AG04450 (cell line): Measurements from ENCODE around the gene SH3D19. TPM values are rescaled to one million over a fixed set of nuclear protein-coding genes. Genes with fewer than 3 reads are reported as not detected.

Experiments used
- CTCF ChIA-PET: fragments of 300-600, 350-600 bp; formaldehyde crosslinking; extraction: SDS; loops from one replicate; lab custom pipeline; 2022; ENCODE audit warnings: antibody characterized with exemption, inconsistent platforms; lab: Charles Lee
- POLR2A ChIA-PET: fragments of 350-600 bp; formaldehyde crosslinking; extraction: SDS; loops from one replicate; lab custom pipeline; 2021; ENCODE audit warnings: antibody characterized with exemption, inconsistent platforms; lab: Yijun Ruan, JAX
- DNase-seq: peaks from one replicate; pipeline ENCODE4 v3.0.0-alpha.2; 2011; ENCODE audit warnings: low read depth, low spot score
- H3K27ac ChIP-seq: one replicate; pipeline ENCODE4 v1.5.1; 2012; ENCODE audit warnings: low read depth, low read length, control low read depth
- H3K27me3 ChIP-seq: one replicate; pipeline ENCODE4 v1.6.0; 2012; ENCODE audit warnings: low read length; ENCODE audit not compliant: control insufficient read depth, insufficient read depth
- H3K4me3 ChIP-seq: 2 replicates; pipeline ENCODE4 v1.5.1; 2011; ENCODE audit warnings: mild to moderate bottlenecking, low read depth, low read length, control low read depth
- H3K9me3 ChIP-seq: 2 replicates; pipeline ENCODE4 v1.5.1; 2012; ENCODE audit warnings: low read length; ENCODE audit not compliant: control insufficient read depth, insufficient read depth
- polyA minus RNA-seq: library from RNA; depleted of rRNA, polyadenylated mRNA; stranded (reverse); fragments of >200 nt; gene quantifications from 2 replicates; pipeline ENCODE4 v1.2.3, GENCODE V29; 2011; rRNA and poly(A)+ RNA removed
- polyA plus RNA-seq: library from polyadenylated mRNA; depleted of rRNA; stranded (reverse); fragments of >200 nt; gene quantifications from 2 replicates; pipeline ENCODE4 v1.2.3, GENCODE V29; 2011; rRNA removed
- TF ChIP-seq, protein P1 (sequence below): IDR thresholded peaks from 2 replicates; pipeline ENCODE4 v1.5.1; 2011; ENCODE audit warnings: low read depth, low read length, control low read depth, inconsistent platforms

SH3D19 gene, protein sequence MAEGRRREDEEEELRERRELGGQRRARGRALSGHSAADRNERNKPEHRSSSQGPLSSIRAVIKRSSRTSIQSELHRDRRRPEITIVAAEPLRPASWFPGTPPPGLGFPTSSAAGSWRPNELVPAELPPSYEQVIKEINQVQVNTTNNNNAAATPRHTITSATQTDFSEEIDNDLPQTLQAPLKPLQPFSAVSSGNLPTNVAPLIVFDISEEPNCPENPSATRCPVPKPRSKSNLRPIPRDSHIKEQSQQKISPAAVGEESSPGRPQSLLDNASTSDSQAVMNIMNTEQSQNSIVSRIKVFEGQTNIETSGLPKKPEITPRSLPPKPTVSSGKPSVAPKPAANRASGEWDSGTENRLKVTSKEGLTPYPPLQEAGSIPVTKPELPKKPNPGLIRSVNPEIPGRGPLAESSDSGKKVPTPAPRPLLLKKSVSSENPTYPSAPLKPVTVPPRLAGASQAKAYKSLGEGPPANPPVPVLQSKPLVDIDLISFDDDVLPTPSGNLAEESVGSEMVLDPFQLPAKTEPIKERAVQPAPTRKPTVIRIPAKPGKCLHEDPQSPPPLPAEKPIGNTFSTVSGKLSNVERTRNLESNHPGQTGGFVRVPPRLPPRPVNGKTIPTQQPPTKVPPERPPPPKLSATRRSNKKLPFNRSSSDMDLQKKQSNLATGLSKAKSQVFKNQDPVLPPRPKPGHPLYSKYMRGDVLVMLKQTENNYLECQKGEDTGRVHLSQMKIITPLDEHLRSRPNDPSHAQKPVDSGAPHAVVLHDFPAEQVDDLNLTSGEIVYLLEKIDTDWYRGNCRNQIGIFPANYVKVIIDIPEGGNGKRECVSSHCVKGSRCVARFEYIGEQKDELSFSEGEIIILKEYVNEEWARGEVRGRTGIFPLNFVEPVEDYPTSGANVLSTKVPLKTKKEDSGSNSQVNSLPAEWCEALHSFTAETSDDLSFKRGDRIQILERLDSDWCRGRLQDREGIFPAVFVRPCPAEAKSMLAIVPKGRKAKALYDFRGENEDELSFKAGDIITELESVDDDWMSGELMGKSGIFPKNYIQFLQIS
- polyA plus RNA-seq (30.1 and 32.6 TPM in 2 replicates), polyA minus RNA-seq (27.8 and 35.1 TPM in 2 replicates)

DNA sequence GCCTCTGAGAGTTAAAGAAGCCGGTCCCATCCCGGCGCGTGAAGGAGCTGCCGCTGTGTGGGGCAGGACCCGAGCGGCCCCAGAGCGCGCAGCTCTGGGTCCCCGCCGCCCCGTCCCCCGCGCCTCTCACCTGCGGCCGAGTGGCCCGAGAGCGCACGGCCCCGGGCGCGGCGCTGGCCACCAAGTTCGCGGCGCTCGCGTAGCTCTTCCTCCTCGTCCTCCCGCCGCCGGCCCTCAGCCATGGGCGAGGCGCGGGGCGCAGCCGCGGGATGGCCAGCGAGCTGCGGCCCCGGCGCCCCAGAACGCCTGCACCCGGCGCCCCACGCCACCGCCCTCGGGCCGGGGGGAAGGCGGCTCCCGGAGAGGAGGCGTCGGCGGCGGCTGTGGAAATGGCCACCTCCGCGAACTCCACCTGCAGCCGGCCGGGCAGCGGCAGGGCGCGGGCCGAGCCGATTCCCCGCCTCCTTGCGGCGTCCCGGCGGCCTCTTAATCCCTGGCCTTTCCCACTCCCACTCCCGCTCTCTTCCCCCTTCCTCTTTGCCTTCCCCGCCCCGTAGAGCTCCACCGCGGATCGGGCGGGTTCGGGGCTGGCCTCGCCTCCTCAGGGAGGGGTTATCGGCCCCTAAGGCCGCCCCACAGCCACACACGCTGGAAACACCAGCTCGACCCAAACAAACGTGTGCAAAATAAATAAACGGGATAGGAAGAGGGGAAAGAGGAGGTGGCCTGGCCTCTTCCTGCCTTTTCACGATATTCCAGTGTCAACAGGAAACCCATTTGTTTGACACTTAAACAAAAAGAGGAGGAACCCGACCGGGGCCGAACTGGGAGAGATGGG is at the start of gene SH3D19:
Gene SH3D19 (minus strand): TSS at position 495 of the 838 bp plus-strand sequence. CDS start 253 bp downstream, at position 242.
- ChIA-PET CTCF (interaction anchor here (0.7 kb wide), 1 partner anchor 468 kb away, joined by 5 read pairs; no protein-coding TSS in a partner anchor), POLR2A (interaction anchor here (1.6 kb wide), 1 partner anchor 8 kb away, joined by 4 read pairs; no protein-coding TSS in a partner anchor)
- no peak within 1 kb of the TSS for H3K27ac ChIP-seq
- peak within 1 kb of the TSS; percentile 67 for H3K4me3 ChIP-seq
- H3K9me3 ChIP-seq, result no peaks in the 10 kb centered on the region
- no peak for DNase-seq
- TF ChIP-seq, protein P1, sequence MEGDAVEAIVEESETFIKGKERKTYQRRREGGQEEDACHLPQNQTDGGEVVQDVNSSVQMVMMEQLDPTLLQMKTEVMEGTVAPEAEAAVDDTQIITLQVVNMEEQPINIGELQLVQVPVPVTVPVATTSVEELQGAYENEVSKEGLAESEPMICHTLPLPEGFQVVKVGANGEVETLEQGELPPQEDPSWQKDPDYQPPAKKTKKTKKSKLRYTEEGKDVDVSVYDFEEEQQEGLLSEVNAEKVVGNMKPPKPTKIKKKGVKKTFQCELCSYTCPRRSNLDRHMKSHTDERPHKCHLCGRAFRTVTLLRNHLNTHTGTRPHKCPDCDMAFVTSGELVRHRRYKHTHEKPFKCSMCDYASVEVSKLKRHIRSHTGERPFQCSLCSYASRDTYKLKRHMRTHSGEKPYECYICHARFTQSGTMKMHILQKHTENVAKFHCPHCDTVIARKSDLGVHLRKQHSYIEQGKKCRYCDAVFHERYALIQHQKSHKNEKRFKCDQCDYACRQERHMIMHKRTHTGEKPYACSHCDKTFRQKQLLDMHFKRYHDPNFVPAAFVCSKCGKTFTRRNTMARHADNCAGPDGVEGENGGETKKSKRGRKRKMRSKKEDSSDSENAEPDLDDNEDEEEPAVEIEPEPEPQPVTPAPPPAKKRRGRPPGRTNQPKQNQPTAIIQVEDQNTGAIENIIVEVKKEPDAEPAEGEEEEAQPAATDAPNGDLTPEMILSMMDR, result no peak
- H3K27me3 ChIP-seq, result no peaks in the 10 kb centered on the region

DNA sequence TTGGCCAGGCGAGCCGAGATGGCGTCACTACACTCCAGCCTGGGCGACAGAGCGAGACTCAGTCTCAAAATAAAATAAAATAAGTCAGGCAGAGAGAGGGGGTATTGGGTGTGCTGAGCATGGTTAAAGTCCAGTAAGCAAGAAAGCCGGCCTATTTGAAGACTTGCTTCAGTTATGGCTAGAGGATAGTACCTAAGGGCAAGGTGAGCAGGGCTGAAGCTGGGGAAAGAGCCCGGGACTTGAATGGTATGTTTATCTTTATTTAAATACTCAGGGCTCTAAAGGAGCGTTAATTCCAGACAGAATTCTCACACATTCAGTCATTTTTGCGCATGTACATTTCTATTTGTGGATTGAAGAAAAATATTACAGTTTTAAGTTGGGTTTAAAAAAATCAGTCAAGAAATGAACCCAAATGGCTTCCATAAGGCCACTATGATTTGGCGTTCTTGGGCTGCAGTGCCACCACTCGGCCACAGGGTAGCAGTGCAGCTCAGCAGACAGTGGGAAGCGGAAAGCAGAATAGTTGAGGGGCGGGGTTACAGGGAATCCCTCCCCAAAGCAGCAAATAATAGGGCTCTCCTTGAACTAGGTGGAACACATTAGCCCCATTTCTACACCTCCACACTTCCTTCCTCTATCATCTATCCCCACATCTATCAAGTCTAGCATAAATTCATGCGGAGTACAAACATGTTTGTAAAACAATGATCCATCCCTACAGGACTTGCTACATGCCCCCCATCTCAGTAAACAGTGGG is 37.2 kb upstream of the SH3D19 start:
- TF ChIP-seq, protein P1, result peak; percentile 99
- POLR2A ChIA-PET, result no interaction called here
- Histone ChIP-seq H3K27me3 (peaks cover 3% of the 10 kb centered on the region), H3K4me3 (no peak overlapping the region), H3K9me3 (no peaks in the 10 kb centered on the region), H3K27ac (no peak overlapping the region)
- CTCF ChIA-PET, result interaction anchor here (0.5 to 2.3 kb wide), 6 partner anchors 123 to 1005 kb away, joined by 3 to 11 read pairs (median 3); no protein-coding TSS in a partner anchor
- DNase-seq, result peak; percentile 59

DNA sequence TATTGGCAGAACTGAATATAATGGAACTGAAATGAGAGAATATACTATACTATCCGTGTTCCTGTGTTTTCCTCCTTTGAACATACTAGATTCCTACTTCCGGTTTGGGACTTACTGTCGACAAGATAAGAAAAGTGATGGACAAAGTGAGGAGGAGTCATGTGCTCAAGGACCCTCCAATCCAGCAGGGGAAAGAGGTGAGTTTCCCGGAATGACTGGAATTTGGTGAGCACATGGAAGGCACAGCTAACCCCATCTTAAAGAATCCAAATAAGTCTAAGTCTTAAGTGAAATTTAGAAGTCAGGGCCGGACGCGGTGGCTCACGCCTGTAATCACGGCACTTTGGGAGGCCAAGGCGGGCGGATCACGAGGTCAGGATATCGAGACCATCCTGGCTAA is 36.6 kb upstream of the SH3D19 start:
- Histone ChIP-seq H3K4me3 (no peak overlapping the region), H3K27me3 (peaks cover 3% of the 10 kb centered on the region), H3K9me3 (no peaks in the 10 kb centered on the region), H3K27ac (no peak overlapping the region)
- TF ChIP-seq, protein P1, result no peak
- ChIA-PET CTCF (interaction anchor here (0.7 to 2.3 kb wide), 5 partner anchors 86 to 257 kb away, joined by 3 to 11 read pairs (median 3); no protein-coding TSS in a partner anchor), POLR2A (no interaction called here)
- no peak for DNase-seq

DNA sequence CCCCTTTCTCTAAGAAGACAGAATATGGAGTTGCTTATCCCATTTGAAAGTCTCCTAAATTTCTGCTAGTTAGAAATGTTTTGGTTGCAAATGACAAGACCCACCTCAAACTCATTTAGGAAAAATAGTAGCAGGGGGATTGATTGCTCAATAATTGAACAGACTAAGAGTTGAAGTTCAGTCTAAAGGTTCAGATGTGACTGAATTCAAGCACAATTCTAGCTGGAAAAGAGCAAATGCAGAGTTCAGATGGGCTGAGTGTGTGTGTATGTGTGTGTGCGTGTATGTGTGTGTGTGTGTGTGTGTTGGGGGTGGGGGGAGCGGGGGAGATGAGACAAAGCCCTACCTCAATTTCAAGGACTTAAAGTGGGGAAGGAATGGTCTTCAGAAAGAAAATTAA is 35.7 kb upstream of the SH3D19 start:
- peaks cover 2% of the 10 kb centered on the region for H3K27me3 ChIP-seq
- TF ChIP-seq, protein P1, result no peak
- ChIA-PET POLR2A (no interaction called here), CTCF (interaction anchor here (1.4 to 2.5 kb wide), 2 partner anchors 85 to 244 kb away, joined by 3 to 20 read pairs; no protein-coding TSS in a partner anchor)
- no peaks in the 10 kb centered on the region for H3K9me3 ChIP-seq
- H3K4me3 ChIP-seq, result no peak overlapping the region
- no peak for DNase-seq
- H3K27ac ChIP-seq, result no peak overlapping the region
